Measurements from ENCODE around the gene PAX9.

The PAX9 gene

DNA sequence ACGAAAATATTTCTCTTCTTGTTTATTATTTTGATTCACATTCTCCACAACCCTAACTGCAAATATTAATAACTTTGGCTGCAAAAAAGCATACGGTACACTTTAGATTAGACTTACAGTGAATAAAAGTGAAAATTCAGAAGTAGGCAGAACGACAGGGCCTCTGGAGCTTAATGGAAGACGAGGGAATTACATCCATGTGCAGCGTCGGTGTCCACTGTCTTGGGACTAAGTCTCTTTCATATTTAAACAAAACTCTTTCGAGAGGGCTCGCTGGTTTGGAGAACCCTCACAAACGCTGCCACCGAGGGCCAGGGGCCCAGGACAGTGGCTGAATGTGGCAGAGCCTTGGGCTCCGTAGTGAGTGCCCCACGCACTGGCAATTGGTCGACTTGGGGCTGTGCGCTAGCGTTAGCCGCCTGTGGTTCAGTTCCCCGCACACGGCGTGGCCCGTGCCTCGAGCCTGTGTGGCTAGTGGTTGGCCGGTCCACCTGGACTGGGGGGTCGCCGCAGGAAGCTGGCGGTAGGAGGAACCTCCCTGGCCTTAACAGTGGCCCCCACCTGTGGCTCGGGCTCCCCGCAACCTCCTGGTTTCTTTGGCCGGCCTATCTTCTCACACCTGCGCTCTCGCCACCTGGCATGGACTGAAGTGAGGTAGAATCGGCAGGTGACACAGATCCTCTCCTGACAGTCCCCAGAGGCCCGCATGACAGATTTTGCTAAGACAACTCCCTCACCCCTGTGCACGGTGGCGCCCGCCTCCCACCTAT lies 739 bp upstream of the PAX9 start:
- H3F3A ChIP-seq (ENCODE audit: insufficient read depth): no peaks in the 10 kb centered on the region
- H3K27me3 ChIP-seq (ENCODE audit: low read length): no peaks in the 10 kb centered on the region
- H3K9me2 ChIP-seq (replicated peaks; ENCODE audit: insufficient read depth, low read length): no peaks in the 10 kb centered on the region
- H3K27ac ChIP-seq (ENCODE audit: low read depth, low read length): no peak overlapping the region
- no peak overlapping the region for H3K9ac ChIP-seq (ENCODE audit: low read length)
- TF ChIP-seq CTCF (IDR thresholded peaks at IDR 0.05; ENCODE audit: insufficient read depth, low read length, poor library complexity, severe bottlenecking) (no peak), EZH2phosphoT487 (conservative IDR thresholded peaks at IDR 0.05; ENCODE audit: low read length) (no peak)
- no peak overlapping the region for H3K4me2 ChIP-seq (ENCODE audit: low read depth, low read length, poor library complexity, severe bottlenecking)
- H2AFZ ChIP-seq (ENCODE audit: low read depth, low read length, severe bottlenecking): no peak overlapping the region
- no peaks in the 10 kb centered on the region for H3K9me3 ChIP-seq (ENCODE audit: insufficient read depth, low read length)
- H3K79me2 ChIP-seq (ENCODE audit: insufficient read depth, low read length): no peaks in the 10 kb centered on the region
- no peak overlapping the region for H3K4me3 ChIP-seq (ENCODE audit: insufficient read depth, low read length, poor library complexity, severe bottlenecking)
- H3K36me3 ChIP-seq (ENCODE audit: low read length): no peaks in the 10 kb centered on the region
- no peaks in the 10 kb centered on the region for H4K20me1 ChIP-seq (ENCODE audit: low read depth, low read length)

DNA sequence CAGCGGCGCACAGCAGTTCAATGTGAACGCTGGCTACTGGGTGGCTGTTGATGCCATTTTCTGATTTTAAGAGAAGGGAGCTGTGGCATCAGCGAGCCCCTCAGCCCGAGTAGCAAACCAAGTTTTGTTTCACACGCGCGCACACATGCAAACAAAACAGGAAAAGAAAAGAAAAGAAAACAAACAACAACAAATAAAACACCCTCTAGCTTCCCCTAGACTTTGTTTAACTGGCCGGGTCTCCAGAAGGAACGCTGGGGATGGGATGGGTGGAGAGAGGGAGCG lies 540 bp downstream of the PAX9 start:
- H3K4me3 ChIP-seq (ENCODE audit: insufficient read depth, low read length, poor library complexity, severe bottlenecking): no peak overlapping the region

DNA sequence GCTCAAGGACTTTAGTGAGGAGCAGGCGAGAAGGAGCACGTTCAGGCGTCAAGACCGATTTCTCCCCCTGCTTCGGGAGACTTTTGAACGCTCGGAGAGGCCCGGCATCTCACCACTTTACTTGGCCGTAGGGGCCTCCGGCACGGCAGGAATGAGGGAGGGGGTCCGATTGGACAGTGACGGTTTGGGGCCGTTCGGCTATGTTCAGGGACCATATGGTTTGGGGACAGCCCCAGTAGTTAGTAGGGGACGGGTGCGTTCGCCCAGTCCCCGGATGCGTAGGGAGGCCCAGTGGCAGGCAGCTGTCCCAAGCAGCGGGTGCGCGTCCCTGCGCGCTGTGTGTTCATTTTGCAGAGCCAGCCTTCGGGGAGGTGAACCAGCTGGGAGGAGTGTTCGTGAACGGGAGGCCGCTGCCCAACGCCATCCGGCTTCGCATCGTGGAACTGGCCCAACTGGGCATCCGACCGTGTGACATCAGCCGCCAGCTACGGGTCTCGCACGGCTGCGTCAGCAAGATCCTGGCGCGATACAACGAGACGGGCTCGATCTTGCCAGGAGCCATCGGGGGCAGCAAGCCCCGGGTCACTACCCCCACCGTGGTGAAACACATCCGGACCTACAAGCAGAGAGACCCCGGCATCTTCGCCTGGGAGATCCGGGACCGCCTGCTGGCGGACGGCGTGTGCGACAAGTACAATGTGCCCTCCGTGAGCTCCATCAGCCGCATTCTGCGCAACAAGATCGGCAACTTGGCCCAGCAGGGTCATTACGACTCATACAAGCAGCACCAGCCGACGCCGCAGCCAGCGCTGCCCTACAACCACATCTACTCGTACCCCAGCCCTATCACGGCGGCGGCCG lies 1.1 kb downstream of the PAX9 start:
- no peaks in the 10 kb centered on the region for H3K9me3 ChIP-seq (ENCODE audit: insufficient read depth, low read length)
- no peaks in the 10 kb centered on the region for H4K20me1 ChIP-seq (ENCODE audit: low read depth, low read length)
- H3K4me2 ChIP-seq (ENCODE audit: low read depth, low read length, poor library complexity, severe bottlenecking): no peak overlapping the region
- no peak overlapping the region for H3K9ac ChIP-seq (ENCODE audit: low read length)
- TF ChIP-seq EZH2phosphoT487 (conservative IDR thresholded peaks at IDR 0.05; ENCODE audit: low read length) (no peak), CTCF (IDR thresholded peaks at IDR 0.05; ENCODE audit: insufficient read depth, low read length, poor library complexity, severe bottlenecking) (no peak)
- no peaks in the 10 kb centered on the region for H3K79me2 ChIP-seq (ENCODE audit: insufficient read depth, low read length)
- H3K4me3 ChIP-seq (ENCODE audit: insufficient read depth, low read length, poor library complexity, severe bottlenecking): no peak overlapping the region
- no peaks in the 10 kb centered on the region for H3K27me3 ChIP-seq (ENCODE audit: low read length)
- H2AFZ ChIP-seq (ENCODE audit: low read depth, low read length, severe bottlenecking): no peak overlapping the region
- no peaks in the 10 kb centered on the region for H3K36me3 ChIP-seq (ENCODE audit: low read length)
- no peak overlapping the region for H3K27ac ChIP-seq (ENCODE audit: low read depth, low read length)
- no peaks in the 10 kb centered on the region for H3K9me2 ChIP-seq (replicated peaks; ENCODE audit: insufficient read depth, low read length)
- no peaks in the 10 kb centered on the region for H3F3A ChIP-seq (ENCODE audit: insufficient read depth)

More for the DNA sequence above, 540 bp downstream of the PAX9 start:
- H3K79me2 ChIP-seq (ENCODE audit: insufficient read depth, low read length): no peaks in the 10 kb centered on the region
- H3K4me2 ChIP-seq (ENCODE audit: low read depth, low read length, poor library complexity, severe bottlenecking): no peak overlapping the region
- H3K9me2 ChIP-seq (replicated peaks; ENCODE audit: insufficient read depth, low read length): no peaks in the 10 kb centered on the region
- H4K20me1 ChIP-seq (ENCODE audit: low read depth, low read length): no peaks in the 10 kb centered on the region
- H3K36me3 ChIP-seq (ENCODE audit: low read length): no peaks in the 10 kb centered on the region
- H3K27me3 ChIP-seq (ENCODE audit: low read length): no peaks in the 10 kb centered on the region
- no peak overlapping the region for H3K27ac ChIP-seq (ENCODE audit: low read depth, low read length)
- H3K9ac ChIP-seq (ENCODE audit: low read length): no peak overlapping the region
- no peak for TF ChIP-seq EZH2phosphoT487 (conservative IDR thresholded peaks at IDR 0.05; ENCODE audit: low read length)
- TF ChIP-seq CTCF (IDR thresholded peaks at IDR 0.05; ENCODE audit: insufficient read depth, low read length, poor library complexity, severe bottlenecking): no peak
- no peaks in the 10 kb centered on the region for H3F3A ChIP-seq (ENCODE audit: insufficient read depth)
- no peaks in the 10 kb centered on the region for H3K9me3 ChIP-seq (ENCODE audit: insufficient read depth, low read length)
- no peak overlapping the region for H2AFZ ChIP-seq (ENCODE audit: low read depth, low read length, severe bottlenecking)

Data from SU-DHL-6 (cell line).